Gastroesophageal sphincter (tissue), 4 donors: Measurements from ENCODE around the gene CKAP4. TPM values are rescaled to one million over a fixed set of nuclear protein-coding genes. Genes with fewer than 3 reads are reported as not detected.

Experiments used
- ATAC-seq: fragments of 150-250 bp; one replicate; pipeline ENCODE4 v1.9.1; 2016; ENCODE audit warnings: mild to moderate bottlenecking, moderate library complexity
- H3K27ac ChIP-seq, 4 donors: fragments of 200-600 bp; sonication (generic) in 3 of 4; 1 replicate in 3 of 4; 2 replicates in 1 of 4; pipeline ENCODE4 v1.5.1; 2016 to 2019
- H3K27me3 ChIP-seq: fragments of 200-600 bp; sonication (generic); one replicate; pipeline ENCODE4 v1.5.1; 2019
- H3K36me3 ChIP-seq, 2 donors: fragments of 200-600 bp; sonication (generic); one replicate each; pipeline ENCODE4 v1.5.1; 2019; ENCODE audit warnings: control low read depth in 1 of 2
- H3K4me1 ChIP-seq, 3 donors: fragments of 200-600 bp; sonication (generic); 1 replicate in 2 of 3; 2 replicates in 1 of 3; pipeline ENCODE4 v1.5.1; 2016 to 2019; ENCODE audit warnings: control low read depth in 2 of 3
- H3K4me3 ChIP-seq, 2 donors: fragments of 200-600 bp; sonication (generic); one replicate each; pipeline ENCODE4 v1.5.1; 2019; ENCODE audit warnings: mild to moderate bottlenecking in 1 of 2, moderate library complexity in 1 of 2
- H3K9me3 ChIP-seq, 3 donors: fragments of 200-600 bp; sonication (generic); one replicate each; pipeline ENCODE4 v1.5.1; 2017 to 2019; ENCODE audit warnings: control low read depth in 2 of 3
- CTCF ChIP-seq, 4 experiments: fragments of 200-600 bp in 2 of 4; fragments of 450-650 bp in 2 of 4; sonication (generic) in 1 of 4; IDR thresholded peaks; one replicate each; pipeline ENCODE4 v1.5.1; 2017 to 2019; ENCODE audit warnings: antibody characterized with exemption in 4 of 4, mild to moderate bottlenecking in 2 of 4, moderate library complexity in 2 of 4
- EP300 ChIP-seq: sonication (generic); formaldehyde crosslinking; IDR thresholded peaks from one replicate; pipeline ENCODE4 v1.6.1; 2017; ENCODE audit warnings: antibody characterized with exemption, mild to moderate bottlenecking
- POLR2A ChIP-seq, 2 donors: fragments of 450-650 bp; IDR thresholded peaks; one replicate each; pipeline ENCODE4 v1.6.1; 2017; ENCODE audit warnings: antibody characterized with exemption in 2 of 2, mild to moderate bottlenecking in 2 of 2, moderate library complexity in 1 of 2
- POLR2AphosphoS5 ChIP-seq: sonication (generic); formaldehyde crosslinking; IDR thresholded peaks from one replicate; pipeline ENCODE4 v1.6.1; 2017; ENCODE audit warnings: antibody characterized with exemption
- whole genome bisulfite sequencing, 2 donors: methylation state at CpG; one replicate each; pipeline ENCODE4 v1.1.5; 2018; ENCODE audit warnings: low coverage in 1 of 2; 5-methylcytosine and 5-hydroxymethylcytosine counted together
- total RNA-seq, 4 donors: library from RNA; depleted of rRNA; stranded (reverse); fragments of >200 nt; gene quantifications; one replicate each; pipeline ENCODE4 v1.1.0, GENCODE V29; 2016

Gene CKAP4
- total RNA-seq, 4 donors from 2014 or later: 36.3 to 55.4 (median 42.9) TPM

GRCh38 chr12:106238146-106238545 lies 9.7 kb downstream of the CKAP4 start:
- H3K4me1 ChIP-seq: peaks cover 0 to 27% (median 0%) of the 10 kb centered on the region in 3 donors
- H3K4me3 ChIP-seq: no peak overlapping the region
- TF ChIP-seq CTCF (IDR thresholded peaks at IDR 0.05) (no peak), POLR2AphosphoS5 (no peak), EP300 (no peak), POLR2A (IDR thresholded peaks at IDR 0.05) (no peak)
- no peak for ATAC-seq
- H3K27me3 ChIP-seq: no peaks in the 10 kb centered on the region
- H3K9me3 ChIP-seq: no peaks in the 10 kb centered on the region
- H3K27ac ChIP-seq: no peak overlapping the region
- 55 to 100% methylated on average over 2 to 5 of the region's 11 CpGs for WGBS, 2 donors
- H3K36me3 ChIP-seq: peaks cover 0 to 49% of the 10 kb centered on the region in 2 donors

GRCh38 chr12:106235770-106236169 lies 12.1 kb downstream of the CKAP4 start:
- no peak for ATAC-seq
- Histone ChIP-seq H3K9me3 (no peaks in the 10 kb centered on the region), H3K27ac (no peak overlapping the region), H3K4me1 (peaks cover 0 to 12% (median 0%) of the 10 kb centered on the region in 3 donors), H3K36me3 (peaks cover 0 to 32% of the 10 kb centered on the region in 2 donors), H3K4me3 (no peak overlapping the region), H3K27me3 (no peaks in the 10 kb centered on the region)
- WGBS, 2 donors: 100% methylated on average over 1 of the region's 1 CpG
- TF ChIP-seq POLR2AphosphoS5 (no peak), POLR2A (IDR thresholded peaks at IDR 0.05) (no peak), EP300 (no peak), CTCF (IDR thresholded peaks at IDR 0.05) (no peak)

- Histone ChIP-seq H3K9me3 (no peaks in the 10 kb centered on the region), H3K36me3 (peaks cover 0 to 19% of the 10 kb centered on the region in 2 donors), H3K4me3 (no peak overlapping the region), H3K27me3 (no peaks in the 10 kb centered on the region), H3K27ac (no peak overlapping the region), H3K4me1 (peaks cover 0 to 12% (median 0%) of the 10 kb centered on the region in 3 donors)
- ATAC-seq: no peak
- no peak for TF ChIP-seq CTCF (IDR thresholded peaks at IDR 0.05)
- no peak for TF ChIP-seq POLR2AphosphoS5
- no peak for TF ChIP-seq EP300
- no peak for TF ChIP-seq POLR2A (IDR thresholded peaks at IDR 0.05)
- WGBS, 2 donors: 62 to 74% methylated on average over 3 of the region's 3 CpGs
These were observed 13.4 kb downstream of the CKAP4 start for GRCh38 chr12:106234449-106234848.

GRCh38 chr12:106233011-106233410 lies 14.8 kb downstream of the CKAP4 start:
- WGBS, 2 donors: 100% methylated on average over 2 of the region's 26 CpGs; no CpG with 5 or more reads in 1 of the 2 donors

More at GRCh38 chr12:106233011-106233410, 14.8 kb downstream of the CKAP4 start:
- H3K4me1 ChIP-seq: peaks cover 0 to 6% (median 0%) of the 10 kb centered on the region in 3 donors
- no peaks in the 10 kb centered on the region for H3K27me3 ChIP-seq
- no peak for ATAC-seq
- H3K9me3 ChIP-seq: no peaks in the 10 kb centered on the region
- H3K4me3 ChIP-seq: no peak overlapping the region
- TF ChIP-seq EP300: no peak
- no peak for TF ChIP-seq POLR2A (IDR thresholded peaks at IDR 0.05)
- no peak for TF ChIP-seq POLR2AphosphoS5
- no peak for TF ChIP-seq CTCF (IDR thresholded peaks at IDR 0.05)
- H3K36me3 ChIP-seq: peaks cover 0 to 5% of the 10 kb centered on the region in 2 donors
- no peak overlapping the region for H3K27ac ChIP-seq
